ENCODE measurements around the gene ATP8A1.
"Not testable (repeated sequence)": the region's sequence is repeated elsewhere in the genome, so short reads cannot be mapped to it uniquely, and the experiment has no call there.

ATP8A1 gene

DNA sequence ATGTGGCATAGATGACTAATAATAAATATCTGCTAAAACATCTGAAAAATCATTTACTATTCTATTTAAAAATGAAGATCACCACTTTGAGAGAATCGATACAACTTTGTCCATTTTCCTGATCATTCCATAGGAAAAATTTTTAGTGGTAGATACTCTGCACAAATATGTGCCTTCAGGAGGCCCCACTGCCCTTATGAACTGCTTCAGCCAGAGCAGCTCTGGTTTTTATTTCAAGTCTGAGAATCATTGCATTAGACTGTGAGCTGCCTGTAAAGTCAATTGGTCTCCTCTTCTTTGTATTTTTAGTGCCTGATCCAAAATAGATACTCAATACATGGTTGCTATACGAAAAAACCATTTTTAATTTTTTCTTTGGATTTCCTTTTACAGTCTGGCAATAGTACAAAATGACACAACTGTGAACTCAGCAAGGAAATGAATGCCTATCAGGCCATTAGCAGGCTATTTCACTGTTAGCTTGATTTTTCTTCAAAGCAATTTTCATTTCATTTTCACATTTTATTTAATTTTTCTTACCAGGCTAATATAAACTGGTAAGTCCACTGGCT, 190.5 kb downstream of the ATP8A1 start:
- no peak for DNase-seq (ENCODE audit: low spot score)

DNA sequence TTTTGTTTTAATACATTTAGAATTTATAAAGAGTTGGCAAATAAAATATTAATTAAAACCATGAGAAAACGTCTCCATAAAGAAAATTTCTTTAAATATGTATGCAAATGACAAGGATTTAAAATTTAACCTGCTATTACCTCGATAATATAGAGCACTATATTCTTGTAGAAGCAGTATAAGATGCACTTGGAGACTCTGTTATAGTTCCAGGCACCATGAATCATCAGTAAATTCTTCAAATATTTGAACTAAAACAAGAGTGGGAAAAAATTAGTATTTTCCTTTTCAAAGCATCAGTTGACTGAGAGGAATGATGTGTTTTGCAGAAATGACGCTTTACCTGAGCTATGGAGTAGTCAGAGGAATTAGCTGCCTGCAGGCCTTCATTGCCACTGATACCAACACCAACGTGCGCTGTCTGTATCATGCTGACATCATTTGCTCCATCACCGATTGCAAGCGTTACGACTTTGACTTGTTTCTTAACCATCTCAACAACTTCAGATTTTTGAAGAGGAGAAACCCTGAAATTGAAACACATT, 192.3 kb downstream of the ATP8A1 start:
- no peak for DNase-seq (ENCODE audit: low spot score)

DNA sequence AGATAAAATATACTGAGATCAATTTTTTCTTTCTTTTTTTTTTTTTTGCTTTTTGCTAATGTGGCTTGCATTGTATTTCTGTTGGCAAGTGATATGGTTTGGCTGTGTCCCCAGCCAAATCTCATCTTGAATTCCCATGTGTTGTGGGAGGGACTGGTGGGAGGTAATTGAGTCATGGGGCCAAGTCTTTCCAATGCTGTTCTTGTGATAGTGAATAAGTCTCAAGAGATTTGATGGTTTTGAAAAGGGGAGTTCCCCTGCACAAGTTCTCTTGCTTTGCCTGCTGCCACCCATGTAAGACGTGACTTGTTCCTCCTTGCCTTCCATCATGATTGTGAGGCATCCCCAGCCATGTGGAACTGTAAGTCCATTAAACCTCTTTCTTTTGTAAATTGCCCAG, 195.7 kb downstream of the ATP8A1 start:
- not testable (repeated sequence) for DNase-seq (ENCODE audit: low spot score)

DNA sequence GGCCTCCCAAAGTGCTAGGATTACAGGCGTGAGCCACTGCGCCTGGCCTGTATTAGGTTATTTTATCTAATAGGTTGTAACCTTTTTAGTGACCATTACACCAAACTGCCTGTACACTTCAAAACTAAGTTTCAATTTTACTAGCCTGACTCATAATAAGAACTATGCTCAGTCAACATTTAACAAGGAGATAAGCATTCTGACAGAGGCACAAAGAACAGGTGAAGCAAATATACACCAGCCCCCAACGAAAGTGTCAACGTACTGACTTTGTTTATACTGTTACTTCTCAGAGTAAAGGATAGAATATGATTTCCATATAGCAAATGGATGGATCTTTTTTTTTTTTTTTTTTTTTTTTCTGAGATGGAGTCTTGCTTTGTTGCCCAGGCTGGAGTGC, 196.9 kb downstream of the ATP8A1 start:
- peak; percentile 43 for DNase-seq (ENCODE audit: low spot score)

DNA sequence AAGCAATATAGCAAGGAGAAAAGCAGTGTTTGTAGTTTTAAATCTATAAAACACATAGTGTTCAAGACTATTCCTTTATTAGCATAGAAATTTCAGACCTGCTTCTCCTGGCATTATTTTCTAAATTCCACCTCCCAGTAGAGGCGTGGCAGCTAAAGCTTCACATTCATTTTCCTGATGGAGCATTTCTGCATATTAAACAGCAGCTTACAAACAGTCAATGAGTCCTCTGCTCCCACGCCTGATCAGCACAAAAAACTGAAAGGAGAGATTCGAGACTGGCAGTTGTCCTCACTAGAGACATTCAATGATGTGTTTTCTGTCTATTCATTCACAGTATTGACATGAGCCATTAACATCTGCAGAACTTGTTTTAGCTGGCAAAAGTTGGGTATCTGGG, 198.2 kb downstream of the ATP8A1 start:
- no peak for DNase-seq (ENCODE audit: low spot score)

DNA sequence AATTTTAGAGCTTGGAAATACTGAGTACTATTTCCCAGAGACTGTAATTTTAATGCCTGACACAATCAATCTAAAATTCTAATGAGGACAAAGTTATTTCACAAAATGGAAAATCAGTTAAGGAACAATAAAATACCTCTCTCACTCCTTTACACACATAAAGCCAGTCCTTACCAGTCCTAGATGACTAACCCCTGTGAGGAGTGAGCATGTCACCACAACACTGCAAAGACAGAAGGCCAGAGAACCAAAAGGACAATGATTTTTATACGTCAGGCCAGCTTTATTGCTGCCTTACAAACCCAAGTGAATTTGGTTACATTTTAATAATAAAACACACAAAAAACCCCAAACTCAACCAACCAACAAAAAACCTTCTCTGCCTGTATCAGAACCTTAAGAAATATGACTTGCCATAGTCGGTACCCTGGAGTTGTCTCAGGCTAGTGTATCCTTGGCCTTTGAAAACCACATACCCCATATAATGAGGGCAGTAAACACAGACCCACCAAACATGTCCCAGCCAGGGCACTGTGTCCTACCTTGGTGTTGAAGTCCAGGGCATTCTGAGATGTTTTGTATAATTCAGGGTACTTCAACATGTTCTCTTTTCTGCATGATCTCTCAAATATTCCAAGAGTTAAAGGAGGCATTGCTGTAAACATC, 202.0 kb downstream of the ATP8A1 start:
- no peak for DNase-seq (ENCODE audit: low spot score)

DNA sequence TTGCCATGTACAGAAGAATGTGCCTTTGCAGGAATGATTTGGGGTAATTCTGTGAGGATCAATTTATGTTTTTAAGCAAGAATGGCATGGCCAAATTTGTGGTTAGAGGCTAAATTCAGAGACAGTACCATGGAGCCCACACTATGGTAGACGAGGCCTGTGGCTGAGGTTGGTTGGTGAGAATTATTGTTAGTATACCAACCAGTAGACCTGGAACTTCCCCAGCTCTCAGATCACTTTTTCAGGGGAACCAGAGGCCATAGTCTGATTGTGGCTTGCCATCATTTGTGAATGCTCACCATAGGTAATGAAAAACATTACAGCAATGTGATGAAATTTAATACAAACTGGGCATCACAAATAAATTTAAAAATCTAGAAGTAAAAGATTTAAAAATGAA, 203.3 kb downstream of the ATP8A1 start:
- DNase-seq (ENCODE audit: low spot score): no peak

DNA sequence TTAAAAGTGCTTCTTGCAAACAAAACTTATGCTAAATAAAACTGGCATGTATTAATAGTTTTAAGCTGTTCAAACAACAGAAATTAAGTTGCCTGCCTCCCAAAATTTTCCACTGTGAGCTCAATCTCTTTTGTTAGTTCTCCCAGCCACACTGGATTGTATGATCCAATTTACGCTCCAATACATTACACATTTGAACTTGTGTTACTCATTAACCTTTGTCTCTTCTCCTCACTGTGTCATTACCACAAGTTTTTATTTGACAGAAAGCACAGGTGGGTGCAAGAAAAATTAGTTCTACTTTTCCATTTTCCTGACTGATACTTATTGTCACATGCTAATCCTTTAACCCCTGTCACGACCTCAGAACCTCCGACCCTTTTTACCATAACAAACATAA, 204.1 kb downstream of the ATP8A1 start:
- DNase-seq (ENCODE audit: low spot score): no peak

DNA sequence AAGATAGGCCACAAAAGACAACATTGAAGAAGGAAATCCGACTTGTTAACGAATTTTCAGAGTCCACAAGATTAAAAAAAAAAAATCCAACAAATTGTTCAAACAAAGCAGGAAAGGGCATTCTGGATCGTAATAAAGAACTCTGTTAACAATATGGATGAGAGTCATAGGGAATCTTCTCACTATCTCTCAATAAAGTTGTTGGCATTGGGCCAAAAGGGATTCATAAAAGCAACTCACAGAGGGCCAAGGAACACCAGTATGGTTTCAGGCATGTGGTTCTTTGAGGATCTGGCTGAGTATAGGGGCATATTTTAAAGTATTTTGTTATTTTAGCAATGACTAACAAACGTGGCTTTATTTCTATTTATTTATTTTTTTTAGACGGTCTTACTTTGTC, 210.1 kb downstream of the ATP8A1 start:
- DNase-seq (ENCODE audit: low spot score): no peak

DNA sequence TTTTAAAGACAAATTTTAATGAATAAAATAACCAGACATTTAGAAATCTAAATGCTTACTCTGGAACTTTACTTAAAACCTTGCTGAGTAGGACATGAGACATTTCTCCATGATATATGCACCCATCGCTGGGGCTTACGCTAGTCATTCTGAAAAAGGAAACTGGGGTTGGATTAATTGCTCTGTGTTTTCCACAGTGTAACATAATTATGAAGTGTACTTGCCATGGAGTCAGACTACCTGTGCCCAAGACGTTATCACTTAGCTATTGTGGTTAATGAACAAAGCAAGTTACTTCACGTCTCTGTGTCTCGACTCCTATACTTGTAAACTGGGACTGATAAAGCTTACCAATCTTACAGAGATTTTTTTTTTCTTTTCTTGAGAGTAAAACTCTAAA, 211.9 kb downstream of the ATP8A1 start:
- peak; percentile 6 for DNase-seq (ENCODE audit: low spot score)

DNA sequence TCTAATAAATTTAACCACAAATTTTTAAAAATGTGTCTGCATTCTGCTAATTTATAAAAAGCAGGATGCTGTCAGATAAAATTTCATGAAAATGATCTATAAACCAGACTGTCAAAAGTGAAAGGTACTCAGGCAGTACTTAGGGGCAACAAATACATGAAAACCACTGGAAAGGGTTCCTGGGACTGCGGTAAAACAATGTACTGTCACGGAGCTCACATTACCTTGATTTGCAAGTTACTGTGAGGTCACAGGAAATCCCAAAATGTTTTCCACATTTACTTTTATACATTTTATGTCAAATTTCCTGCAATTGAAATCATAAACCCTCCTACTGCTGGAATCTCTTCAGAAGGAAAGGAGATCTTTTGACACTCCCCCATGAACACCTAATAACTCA, 214.3 kb downstream of the ATP8A1 start:
- DNase-seq (ENCODE audit: low spot score): no peak

DNA sequence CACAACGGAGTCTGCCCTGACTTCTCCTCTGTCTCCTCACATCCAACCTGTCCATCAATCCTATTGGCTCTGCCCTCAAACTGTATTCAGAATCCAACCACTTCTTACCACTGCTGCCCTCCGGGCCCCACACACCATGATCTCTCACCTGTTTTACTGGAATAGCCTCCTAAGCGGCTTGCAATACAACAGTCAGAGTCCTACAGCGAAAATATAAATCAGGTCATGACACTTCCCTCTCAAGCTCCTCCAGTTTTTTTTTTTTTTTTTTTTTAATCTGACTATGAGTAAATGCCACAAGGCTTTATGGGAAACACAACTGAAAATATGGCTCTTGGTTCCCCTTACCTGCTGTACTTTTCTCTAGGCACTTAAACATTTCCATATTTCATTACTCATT, 216.8 kb downstream of the ATP8A1 start:
- no peak for DNase-seq (ENCODE audit: low spot score)

DNA sequence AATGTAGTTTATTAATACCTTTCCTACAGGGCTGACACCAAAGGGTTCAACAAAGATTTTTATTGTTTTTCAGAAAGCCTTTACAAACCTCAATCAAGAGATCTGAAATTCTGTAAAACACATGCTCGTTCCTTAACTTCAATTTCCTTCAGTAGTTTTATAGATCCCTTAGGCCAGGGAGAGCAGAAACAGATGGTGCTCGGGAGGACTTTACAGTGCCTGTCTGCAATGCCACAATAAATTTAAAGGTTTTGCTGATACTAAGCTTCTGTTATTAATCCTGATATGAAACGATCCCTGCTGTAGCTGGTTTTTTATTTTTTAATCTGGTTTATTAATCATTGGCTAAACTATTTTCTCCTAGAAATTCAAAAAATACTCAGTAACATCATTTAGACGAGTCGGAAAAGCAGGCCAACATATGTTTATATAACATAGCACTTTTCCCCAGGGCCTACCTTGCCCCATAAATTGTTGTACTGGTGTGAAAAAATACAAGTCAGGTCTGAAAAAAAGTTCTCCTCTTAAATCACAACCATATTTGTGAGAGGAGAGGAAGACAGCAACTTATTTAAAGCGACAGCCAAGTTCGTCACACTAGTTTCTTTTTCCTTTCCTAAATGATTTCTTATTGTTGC, 219.9 kb downstream of the ATP8A1 start:
- DNase-seq (ENCODE audit: low spot score): no peak

DNA sequence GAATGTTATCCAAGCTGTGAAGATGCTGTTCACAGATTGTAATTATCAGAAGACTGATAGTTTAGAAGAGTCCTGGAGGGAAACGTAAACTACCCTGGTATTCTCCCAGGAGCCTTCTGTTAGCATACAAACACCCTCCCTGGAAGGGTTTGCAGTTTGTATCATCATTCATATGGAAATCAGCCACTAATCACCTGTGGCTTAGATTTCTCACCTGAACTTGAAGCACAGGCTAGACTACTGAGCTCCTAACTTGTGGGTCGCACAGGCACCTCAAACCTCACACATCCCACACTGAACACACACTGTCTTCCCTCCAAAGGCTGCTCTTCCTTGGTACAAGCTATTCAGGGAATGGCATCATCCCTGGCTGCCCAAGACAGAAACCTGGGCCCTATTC, 228.9 kb downstream of the ATP8A1 start:
- DNase-seq (ENCODE audit: low spot score): no peak

DNA sequence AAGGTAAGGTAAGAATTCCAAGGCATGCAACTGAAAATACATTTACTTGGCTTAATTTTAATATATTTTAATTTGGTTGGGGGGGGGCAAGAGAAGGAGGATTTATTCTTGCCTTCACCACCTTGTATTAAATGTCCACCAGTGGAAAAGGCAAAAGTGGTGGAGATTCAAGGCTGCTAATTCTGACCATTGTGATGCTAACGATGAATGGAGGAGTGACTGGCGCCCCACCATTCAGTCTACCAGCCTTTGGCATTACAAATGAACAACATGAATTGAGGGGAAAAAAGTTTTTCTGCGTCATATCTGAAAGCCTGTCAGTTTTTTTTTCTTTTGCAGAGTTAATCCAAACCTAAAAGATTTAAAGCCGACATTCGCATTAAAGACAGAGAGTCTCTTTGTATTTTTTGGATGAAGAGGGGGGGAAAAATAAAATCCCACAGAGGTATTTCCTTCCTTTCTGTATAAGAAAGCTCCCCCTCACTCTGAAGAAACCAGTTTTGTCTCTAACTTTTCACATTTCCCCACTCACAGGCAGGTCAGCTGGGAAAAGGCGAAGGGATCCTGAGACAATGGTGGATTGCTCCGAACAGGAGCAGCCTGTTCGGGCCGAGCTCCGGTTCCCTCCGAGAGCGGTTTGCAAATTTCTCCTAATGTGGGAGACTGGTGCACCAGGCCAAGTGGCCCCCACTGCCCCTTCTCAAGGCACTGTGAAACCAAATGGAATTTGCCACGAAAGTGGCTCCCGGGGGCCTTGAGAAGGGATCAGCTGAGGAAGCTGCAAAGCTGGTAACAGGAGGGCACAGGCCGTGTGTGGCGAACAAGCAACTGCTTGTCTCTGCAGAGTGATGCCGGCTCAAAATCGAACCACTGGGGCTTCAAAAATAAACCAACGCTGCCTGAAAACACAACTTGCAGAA, 231.5 kb downstream of the ATP8A1 start:
- DNase-seq (ENCODE audit: low spot score): no peak

DNA sequence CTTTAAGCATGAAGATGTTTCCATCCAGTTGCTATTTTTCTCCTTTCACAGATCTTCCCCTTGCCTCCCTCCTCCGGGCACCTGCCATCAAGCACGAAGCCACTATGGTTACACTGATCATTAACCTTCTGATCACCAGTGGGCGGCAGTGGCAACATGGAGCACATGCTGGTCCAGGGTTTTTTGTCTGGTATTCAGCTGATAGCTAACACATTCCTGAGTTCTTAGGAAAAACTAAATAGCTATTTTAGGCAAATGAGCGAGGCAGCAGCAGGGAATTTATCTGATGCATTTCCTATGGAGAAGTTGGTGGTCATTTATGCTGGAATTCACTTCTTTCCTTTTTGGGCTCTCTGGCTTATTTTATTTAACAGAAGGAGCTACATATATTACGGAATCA, 236.8 kb downstream of the ATP8A1 start:
- no peak for DNase-seq (ENCODE audit: low spot score)

DNA sequence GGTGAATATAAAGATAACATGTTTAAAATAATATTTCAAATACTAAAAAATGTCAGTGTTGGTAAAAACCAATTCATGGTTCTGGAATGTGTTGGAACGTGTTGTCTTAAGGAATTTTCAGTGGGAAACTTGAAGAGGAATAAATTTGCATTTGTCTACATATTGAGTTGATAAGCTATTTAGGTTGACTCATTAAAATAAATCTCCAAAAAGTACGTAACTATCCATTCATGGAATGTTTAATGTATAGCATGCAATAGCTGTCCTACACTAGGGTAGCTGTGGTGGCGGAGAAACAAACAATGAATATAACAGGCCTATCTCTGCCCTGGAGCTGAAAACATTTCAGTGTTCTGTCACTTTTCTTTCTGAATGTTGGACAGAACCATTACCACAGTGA, 239.4 kb downstream of the ATP8A1 start:
- DNase-seq (ENCODE audit: low spot score): no peak

DNA sequence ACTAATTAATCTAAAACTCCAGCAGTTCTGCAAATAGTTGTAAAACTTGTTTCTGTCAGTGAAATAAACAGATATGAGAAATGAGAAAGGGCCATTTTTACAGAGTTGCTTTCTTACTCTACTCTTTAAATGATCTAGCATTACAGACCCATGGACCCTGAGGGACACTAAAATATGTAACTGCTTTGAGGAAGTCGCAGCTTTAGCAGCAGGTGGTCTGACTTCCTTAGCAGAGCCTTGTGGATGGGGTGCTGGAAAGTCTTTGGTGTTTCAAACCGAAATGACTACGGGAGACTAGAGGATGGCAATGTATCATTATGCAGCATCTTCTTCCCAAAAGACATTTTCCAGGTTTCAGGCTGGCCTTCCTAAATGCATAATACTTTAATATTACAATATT, 240.9 kb downstream of the ATP8A1 start:
- no peak for DNase-seq (ENCODE audit: low spot score)

DNA sequence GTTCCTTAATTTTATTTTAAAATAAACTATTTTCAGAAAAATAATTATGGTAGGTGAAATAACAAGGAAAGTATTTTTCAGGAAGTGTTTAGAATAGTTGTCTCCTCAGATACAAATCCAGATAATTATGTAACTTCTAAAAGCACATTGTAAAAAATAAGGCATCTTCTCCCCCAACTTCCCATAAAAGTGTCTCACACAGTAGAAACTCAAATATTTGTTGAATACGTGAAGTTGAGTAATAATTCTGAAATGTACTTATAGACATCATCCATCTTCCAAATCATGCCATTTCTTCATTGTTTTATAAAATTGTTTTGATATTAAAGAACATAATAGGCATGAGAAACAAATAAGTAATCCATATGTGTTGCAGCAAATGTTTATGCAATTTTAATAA, 241.6 kb downstream of the ATP8A1 start:
- DNase-seq (ENCODE audit: low spot score): no peak

DNA sequence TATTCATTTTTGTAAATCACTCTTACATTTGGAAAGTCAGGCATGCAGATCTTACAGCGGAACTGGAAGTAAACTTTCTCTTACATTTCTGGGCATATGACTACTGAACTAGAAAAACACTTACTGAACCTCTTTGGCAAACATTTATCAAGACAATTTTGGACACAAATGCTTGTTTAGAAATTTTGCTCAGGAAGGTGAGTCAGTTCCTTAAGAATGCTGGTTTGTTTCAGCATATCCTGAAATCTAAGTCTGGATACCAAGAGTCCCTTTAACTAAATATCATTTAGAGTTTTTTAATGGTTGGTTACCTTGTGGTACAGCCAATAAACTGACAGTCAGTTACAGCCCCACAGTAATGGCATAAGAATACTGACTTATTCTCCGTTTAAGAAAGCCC, 244.7 kb downstream of the ATP8A1 start:
- DNase-seq (ENCODE audit: low spot score): no peak

DNA sequence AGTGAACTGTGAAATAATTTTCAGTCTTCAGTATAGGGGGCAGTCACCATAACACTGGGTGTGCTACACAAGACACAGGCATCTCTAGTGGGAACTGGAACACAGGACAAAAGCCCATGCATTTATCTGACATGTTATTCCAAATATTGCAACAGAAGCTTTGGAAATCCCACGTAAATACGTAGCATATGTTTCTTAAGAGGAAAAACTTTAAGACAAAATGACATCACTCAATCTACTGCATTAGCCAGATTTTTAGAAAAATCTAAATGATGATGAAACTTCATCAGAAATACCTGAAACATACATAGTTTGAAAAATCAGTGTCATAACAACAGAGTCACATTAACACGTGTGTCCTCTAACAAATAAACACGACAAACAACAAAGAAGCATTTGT, 245.1 kb downstream of the ATP8A1 start:
- no peak for DNase-seq (ENCODE audit: low spot score)

DNA sequence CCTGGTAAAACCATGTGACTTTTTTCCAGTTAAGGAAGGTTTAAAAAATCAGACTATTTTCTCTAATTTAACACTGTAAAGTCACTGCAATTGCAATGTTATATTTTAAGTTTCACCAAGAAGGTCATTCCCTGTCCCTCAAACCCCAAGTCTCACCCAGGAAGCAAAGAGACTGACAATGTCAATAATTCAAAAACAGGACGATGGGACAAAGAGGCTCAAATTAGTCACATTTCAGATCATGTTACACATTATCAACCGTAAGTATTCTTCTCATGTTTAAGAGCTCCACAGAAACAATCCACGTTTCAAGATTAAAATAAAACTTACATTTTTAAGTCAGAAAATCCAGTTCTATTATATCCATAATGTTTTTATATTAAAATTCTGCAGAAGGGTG, 246.5 kb downstream of the ATP8A1 start:
- no peak for DNase-seq (ENCODE audit: low spot score)

DNA sequence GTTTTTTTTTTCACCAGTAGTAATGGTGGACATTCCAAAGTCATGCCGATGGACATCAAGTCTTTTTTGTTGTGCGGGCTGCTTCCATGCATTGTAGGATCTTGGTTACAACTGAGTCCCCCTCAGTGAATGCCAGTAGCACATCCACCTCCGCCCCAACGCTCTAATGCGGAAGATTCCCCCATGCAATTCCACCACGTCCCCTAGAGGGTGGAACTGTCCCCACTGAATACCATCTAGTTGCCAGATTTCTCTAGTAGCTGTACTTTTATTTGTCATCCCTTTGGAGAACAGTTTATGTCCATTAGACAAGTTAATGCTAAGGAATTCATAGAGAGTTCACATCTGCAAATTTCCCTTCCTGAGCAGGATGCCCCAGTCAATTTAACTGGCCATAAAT, 252.9 kb downstream of the ATP8A1 start:
- DNase-seq (ENCODE audit: low spot score): no peak

All from activated CD4-positive, alpha-beta T cell treated with anti-CD3 and anti-CD28 coated beads, Interleukin-2, Interleukin-4, amounts not matched to agents 100 ng/mL and 50 ng/mL, durations not matched to agents 16 hours and 8 hours (primary cell).